ENCODE measurements around the gene KSR1. TPM values are rescaled to one million over a fixed set of nuclear protein-coding genes. Genes with fewer than 3 reads are reported as not detected.
"Not testable (repeated sequence)": the region's sequence is repeated elsewhere in the genome, so short reads cannot be mapped to it uniquely, and the experiment has no call there.

KSR1 gene
- total RNA-seq, 1 donor from 2014 or later = 25.6 TPM

DNA sequence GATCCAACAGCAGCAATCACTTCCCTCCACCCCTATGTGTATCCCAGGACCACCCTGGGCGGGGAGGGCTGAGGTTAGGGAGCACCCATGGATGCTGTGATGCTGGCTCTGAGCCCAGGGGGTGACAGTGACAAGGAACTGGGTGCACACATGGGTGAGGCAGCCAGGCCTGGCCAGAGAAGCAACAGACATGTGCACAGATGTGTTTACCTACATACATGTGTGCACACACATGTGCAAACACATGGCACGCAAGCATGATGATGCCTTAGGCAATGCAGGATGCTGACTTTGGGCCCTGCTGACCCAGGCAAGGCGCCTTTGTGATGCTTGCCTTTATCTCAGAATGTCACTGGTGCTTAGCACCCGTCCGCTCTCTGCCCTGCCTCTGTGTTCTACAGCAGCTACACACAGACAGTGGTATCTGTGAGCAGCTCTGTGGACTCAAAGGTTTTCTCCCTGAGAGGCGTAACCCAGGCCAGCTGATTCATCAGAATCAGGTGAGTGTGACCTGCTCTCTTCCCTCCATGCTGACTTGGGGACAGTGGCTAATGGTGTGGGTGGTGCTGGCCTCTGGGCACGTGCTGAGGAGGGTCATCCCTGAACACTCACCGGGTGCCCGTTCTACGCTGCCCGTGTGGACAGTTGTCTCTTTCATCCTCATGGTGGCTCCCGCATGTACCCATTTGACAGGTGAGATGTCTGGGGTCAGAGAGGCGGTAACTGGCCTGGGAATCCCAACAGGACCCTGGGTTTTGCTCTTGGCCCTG is 38.5 kb upstream of the KSR1 start:
- H3K9ac ChIP-seq (ENCODE audit: low read depth in 1 of 3, low read length in 3 of 3) = no peak overlapping the region
- no peaks in the 10 kb centered on the region for H3K27me3 ChIP-seq (ENCODE audit: control insufficient read depth in 3 of 3, insufficient read depth in 3 of 3, low read length in 3 of 3)
- no peaks in the 10 kb centered on the region for H3K36me3 ChIP-seq (ENCODE audit: control insufficient read depth in 3 of 3, insufficient read depth in 3 of 3, low read length in 3 of 3)
- no peaks in the 10 kb centered on the region for H3K4me1 ChIP-seq (ENCODE audit: control insufficient read depth in 3 of 3, insufficient read depth in 3 of 3, low read length in 3 of 3)
- H3K4me3 ChIP-seq (ENCODE audit: low read length in 3 of 3) = no peak overlapping the region
- H3K9me3 ChIP-seq (ENCODE audit: control insufficient read depth in 3 of 3, low read length in 3 of 3) = no peaks in the 10 kb centered on the region
- no peak overlapping the region for H3K27ac ChIP-seq (ENCODE audit: low read depth, low read length)

DNA sequence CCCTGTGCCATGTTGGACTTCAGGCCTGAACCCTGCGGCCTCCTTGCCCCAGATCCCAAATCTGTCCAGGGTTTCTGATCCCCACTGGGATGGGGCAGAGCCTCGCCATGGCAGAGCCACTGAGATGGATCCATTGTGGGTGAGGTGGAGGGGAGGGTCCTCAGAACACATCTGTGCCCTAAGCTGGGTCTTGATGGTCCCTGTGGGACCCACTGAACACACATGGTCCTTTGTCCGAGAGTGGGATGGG is 38.0 kb upstream of the KSR1 start:
- no peaks in the 10 kb centered on the region for H3K9me3 ChIP-seq (ENCODE audit: control insufficient read depth in 3 of 3, low read length in 3 of 3)
- H3K4me3 ChIP-seq (ENCODE audit: low read length in 3 of 3) = no peak overlapping the region
- no peak overlapping the region for H3K9ac ChIP-seq (ENCODE audit: low read depth in 1 of 3, low read length in 3 of 3)

DNA sequence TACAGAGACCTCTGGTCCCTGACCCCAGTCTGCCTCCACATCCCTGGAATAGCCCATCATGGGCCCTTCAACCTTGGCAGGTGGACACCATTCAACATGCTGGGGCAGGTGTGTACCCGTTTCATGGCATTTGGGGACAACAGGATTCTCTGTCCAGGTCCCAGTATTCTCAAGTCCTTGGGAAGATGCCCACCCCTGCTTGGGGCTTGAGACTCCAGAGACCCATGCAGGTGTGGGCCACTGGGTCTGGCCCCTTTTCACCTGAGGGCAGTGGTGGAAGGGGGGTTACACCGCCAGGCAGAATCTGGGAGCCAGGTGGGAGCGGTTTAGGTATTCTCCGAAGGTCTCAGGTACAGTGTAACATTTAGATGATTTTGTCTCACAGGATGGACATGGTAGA is 37.1 kb upstream of the KSR1 start:
- Histone ChIP-seq H3K27ac (ENCODE audit: low read depth, low read length) (no peak overlapping the region), H3K4me3 (ENCODE audit: low read length in 3 of 3) (no peak overlapping the region), H3K27me3 (ENCODE audit: control insufficient read depth in 3 of 3, insufficient read depth in 3 of 3, low read length in 3 of 3) (no peaks in the 10 kb centered on the region), H3K36me3 (ENCODE audit: control insufficient read depth in 3 of 3, insufficient read depth in 3 of 3, low read length in 3 of 3) (no peaks in the 10 kb centered on the region), H3K9ac (ENCODE audit: low read depth in 1 of 3, low read length in 3 of 3) (no peak overlapping the region), H3K9me3 (ENCODE audit: control insufficient read depth in 3 of 3, low read length in 3 of 3) (no peaks in the 10 kb centered on the region), H3K4me1 (ENCODE audit: control insufficient read depth in 3 of 3, insufficient read depth in 3 of 3, low read length in 3 of 3) (no peaks in the 10 kb centered on the region)

More for the DNA sequence above, 38.0 kb upstream of the KSR1 start:
- no peaks in the 10 kb centered on the region for H3K36me3 ChIP-seq (ENCODE audit: control insufficient read depth in 3 of 3, insufficient read depth in 3 of 3, low read length in 3 of 3)
- no peaks in the 10 kb centered on the region for H3K4me1 ChIP-seq (ENCODE audit: control insufficient read depth in 3 of 3, insufficient read depth in 3 of 3, low read length in 3 of 3)
- no peak overlapping the region for H3K27ac ChIP-seq (ENCODE audit: low read depth, low read length)
- no peaks in the 10 kb centered on the region for H3K27me3 ChIP-seq (ENCODE audit: control insufficient read depth in 3 of 3, insufficient read depth in 3 of 3, low read length in 3 of 3)

DNA sequence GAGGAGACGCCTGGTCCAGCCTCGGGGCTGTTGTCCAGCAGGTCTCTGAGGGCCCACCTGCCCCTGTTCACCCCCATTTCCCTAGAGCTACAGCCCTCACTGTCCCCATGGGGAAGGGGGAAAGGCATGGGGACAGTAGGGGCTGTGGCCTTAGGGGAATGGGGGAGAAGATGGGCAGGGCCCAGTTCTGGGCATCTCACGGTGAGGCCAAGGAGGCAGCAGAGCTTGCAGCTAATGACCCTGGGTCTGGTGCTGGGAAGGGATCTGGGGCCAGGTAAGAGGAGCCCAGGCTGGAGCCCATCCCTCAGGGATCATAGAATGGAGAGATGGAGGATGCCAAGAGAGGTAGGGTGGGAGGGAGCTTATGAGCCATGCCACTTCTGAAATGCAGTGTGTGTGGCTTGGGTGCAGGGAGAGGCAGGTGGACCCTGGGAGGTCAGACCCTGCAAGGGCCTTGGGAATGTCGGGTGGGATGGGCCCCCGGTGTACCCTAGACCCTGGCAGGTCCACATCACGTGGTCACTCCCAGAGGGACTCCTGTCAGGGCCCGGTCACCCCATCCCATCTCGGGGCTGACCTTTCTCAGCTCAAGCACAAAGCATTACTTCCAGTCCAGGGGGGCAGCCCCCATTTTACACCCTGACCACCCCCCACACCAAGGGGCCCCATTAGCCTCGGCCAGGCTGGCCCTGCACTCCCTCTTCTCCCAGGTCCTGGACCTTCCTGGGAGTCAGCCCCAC is 35.9 kb upstream of the KSR1 start:
- H3K4me1 ChIP-seq (ENCODE audit: control insufficient read depth in 3 of 3, insufficient read depth in 3 of 3, low read length in 3 of 3) = no peaks in the 10 kb centered on the region

DNA sequence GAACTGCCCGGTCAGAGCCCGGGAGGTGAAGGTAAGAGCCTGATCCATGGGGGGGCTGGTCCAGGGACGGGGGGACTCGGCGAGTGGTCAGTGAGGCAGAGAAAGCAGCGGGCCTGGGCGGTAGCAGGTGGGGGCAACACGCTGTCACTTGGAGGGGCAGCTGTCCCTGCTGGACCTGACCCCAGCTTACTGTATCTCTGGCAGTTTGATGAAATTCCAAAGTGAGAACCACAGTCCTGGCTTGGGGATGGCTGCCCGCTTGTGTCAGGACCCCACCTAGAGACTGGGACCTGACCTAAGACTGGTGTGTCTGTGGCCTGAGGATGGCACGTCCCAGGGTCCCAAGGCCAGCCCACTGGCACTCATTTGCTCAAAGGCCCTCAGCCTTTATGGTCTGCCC is 35.1 kb upstream of the KSR1 start:
- no peaks in the 10 kb centered on the region for H3K27me3 ChIP-seq (ENCODE audit: control insufficient read depth in 3 of 3, insufficient read depth in 3 of 3, low read length in 3 of 3)
- no peak overlapping the region for H3K27ac ChIP-seq (ENCODE audit: low read depth, low read length)
- H3K36me3 ChIP-seq (ENCODE audit: control insufficient read depth in 3 of 3, insufficient read depth in 3 of 3, low read length in 3 of 3) = no peaks in the 10 kb centered on the region
- no peak overlapping the region for H3K4me3 ChIP-seq (ENCODE audit: low read length in 3 of 3)
- no peaks in the 10 kb centered on the region for H3K9me3 ChIP-seq (ENCODE audit: control insufficient read depth in 3 of 3, low read length in 3 of 3)
- no peaks in the 10 kb centered on the region for H3K4me1 ChIP-seq (ENCODE audit: control insufficient read depth in 3 of 3, insufficient read depth in 3 of 3, low read length in 3 of 3)
- no peak overlapping the region for H3K9ac ChIP-seq (ENCODE audit: low read depth in 1 of 3, low read length in 3 of 3)

More for the DNA sequence above, 35.9 kb upstream of the KSR1 start:
- no peak overlapping the region for H3K27ac ChIP-seq (ENCODE audit: low read depth, low read length)
- H3K36me3 ChIP-seq (ENCODE audit: control insufficient read depth in 3 of 3, insufficient read depth in 3 of 3, low read length in 3 of 3) = no peaks in the 10 kb centered on the region
- no peaks in the 10 kb centered on the region for H3K9me3 ChIP-seq (ENCODE audit: control insufficient read depth in 3 of 3, low read length in 3 of 3)
- no peak overlapping the region for H3K9ac ChIP-seq (ENCODE audit: low read depth in 1 of 3, low read length in 3 of 3)
- H3K27me3 ChIP-seq (ENCODE audit: control insufficient read depth in 3 of 3, insufficient read depth in 3 of 3, low read length in 3 of 3) = no peaks in the 10 kb centered on the region
- no peak overlapping the region for H3K4me3 ChIP-seq (ENCODE audit: low read length in 3 of 3)

DNA sequence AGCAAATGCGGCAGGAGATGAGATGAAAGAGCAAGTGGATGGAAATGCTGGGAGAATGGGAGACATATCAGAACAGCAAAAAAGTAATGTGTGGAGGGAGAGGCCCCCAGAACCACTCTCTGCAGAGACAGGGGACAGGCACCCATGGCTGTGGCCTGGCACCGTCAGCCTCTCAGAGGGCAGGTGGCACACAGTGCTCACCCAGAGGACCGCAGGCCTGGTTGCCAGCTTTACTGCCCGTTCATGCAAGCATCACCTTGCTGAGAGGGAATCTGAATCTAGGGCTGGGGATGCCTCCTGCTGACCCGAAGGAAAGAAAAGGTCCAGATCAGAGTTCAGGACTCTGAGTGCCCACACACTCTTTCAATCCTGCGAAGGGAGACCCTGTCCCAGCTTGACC is 34.6 kb upstream of the KSR1 start:
- not testable (repeated sequence) for H3K36me3 ChIP-seq (ENCODE audit: control insufficient read depth in 3 of 3, insufficient read depth in 3 of 3, low read length in 3 of 3); H3K27ac ChIP-seq (ENCODE audit: low read depth, low read length); H3K27me3 ChIP-seq (ENCODE audit: control insufficient read depth in 3 of 3, insufficient read depth in 3 of 3, low read length in 3 of 3); H3K4me1 ChIP-seq (ENCODE audit: control insufficient read depth in 3 of 3, insufficient read depth in 3 of 3, low read length in 3 of 3); H3K9me3 ChIP-seq (ENCODE audit: control insufficient read depth in 3 of 3, low read length in 3 of 3); H3K9ac ChIP-seq (ENCODE audit: low read depth in 1 of 3, low read length in 3 of 3); H3K4me3 ChIP-seq (ENCODE audit: low read length in 3 of 3)

DNA sequence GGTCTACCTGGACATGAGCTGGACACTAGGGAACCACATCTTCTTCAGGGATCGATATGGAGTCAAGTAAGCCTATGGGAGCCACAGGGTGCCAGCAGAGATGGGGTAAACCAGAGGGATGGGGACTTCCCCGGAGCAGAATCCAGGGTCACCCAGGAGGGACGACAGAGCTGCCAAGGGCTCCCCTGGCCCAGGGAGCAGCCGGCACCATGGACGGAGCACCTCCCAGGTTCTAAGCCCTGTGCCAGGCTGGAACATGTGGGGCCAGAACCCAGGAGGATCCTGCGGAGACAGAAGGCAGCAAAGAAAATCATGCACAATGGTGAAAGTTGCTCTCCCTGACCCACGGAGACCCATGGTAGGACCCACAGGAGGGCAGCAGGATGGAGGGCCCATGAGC is 33.6 kb upstream of the KSR1 start:
- no peaks in the 10 kb centered on the region for H3K36me3 ChIP-seq (ENCODE audit: control insufficient read depth in 3 of 3, insufficient read depth in 3 of 3, low read length in 3 of 3)
- H3K27ac ChIP-seq (ENCODE audit: low read depth, low read length) = no peak overlapping the region
- no peaks in the 10 kb centered on the region for H3K27me3 ChIP-seq (ENCODE audit: control insufficient read depth in 3 of 3, insufficient read depth in 3 of 3, low read length in 3 of 3)
- no peak overlapping the region for H3K4me3 ChIP-seq (ENCODE audit: low read length in 3 of 3)
- H3K9ac ChIP-seq (ENCODE audit: low read depth in 1 of 3, low read length in 3 of 3) = no peak overlapping the region
- H3K9me3 ChIP-seq (ENCODE audit: control insufficient read depth in 3 of 3, low read length in 3 of 3) = no peaks in the 10 kb centered on the region
- H3K4me1 ChIP-seq (ENCODE audit: control insufficient read depth in 3 of 3, insufficient read depth in 3 of 3, low read length in 3 of 3) = no peaks in the 10 kb centered on the region

DNA sequence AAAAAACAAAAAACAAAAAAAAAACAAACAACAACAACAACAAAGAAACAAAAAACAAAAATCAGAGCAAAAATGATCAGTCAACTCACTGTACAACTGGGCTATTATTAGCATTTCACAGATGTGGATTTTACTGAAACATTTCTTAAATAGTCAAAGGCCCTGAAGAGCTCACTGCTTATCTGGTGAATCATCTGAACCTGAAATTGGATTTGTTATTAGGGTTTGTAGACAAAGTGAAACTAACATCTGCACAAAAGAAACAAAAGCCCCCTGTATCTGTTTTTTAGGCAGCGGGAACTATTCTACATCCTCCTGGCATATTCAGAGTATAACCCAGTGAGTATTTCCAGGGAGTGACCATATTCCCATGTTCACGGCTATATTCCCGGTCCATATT is 32.6 kb upstream of the KSR1 start:
- Histone ChIP-seq H3K9me3 (ENCODE audit: control insufficient read depth in 3 of 3, low read length in 3 of 3) (no peaks in the 10 kb centered on the region), H3K4me1 (ENCODE audit: control insufficient read depth in 3 of 3, insufficient read depth in 3 of 3, low read length in 3 of 3) (no peaks in the 10 kb centered on the region), H3K27ac (ENCODE audit: low read depth, low read length) (no peak overlapping the region)

DNA sequence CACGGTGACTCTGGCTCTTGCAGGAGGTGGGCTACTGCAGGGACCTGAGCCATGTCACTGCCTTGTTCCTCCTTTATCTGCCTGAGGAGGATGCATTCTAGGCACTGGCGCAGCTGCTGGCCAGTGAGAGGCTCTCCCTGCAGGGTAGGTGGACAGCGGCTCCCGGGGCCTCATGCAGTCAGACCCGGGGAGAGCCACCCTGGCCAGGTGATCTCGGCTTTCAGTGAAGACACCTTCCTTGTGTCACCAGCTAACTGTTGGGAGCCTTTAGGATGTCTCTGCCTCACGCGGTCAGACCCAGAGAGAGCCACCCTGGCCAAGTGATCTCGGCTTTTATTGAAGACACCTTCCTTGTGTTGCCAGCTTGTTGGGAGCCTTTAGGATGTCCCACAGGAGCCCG is 31.7 kb upstream of the KSR1 start:
- Histone ChIP-seq H3K36me3 (ENCODE audit: control insufficient read depth in 3 of 3, insufficient read depth in 3 of 3, low read length in 3 of 3) (no peaks in the 10 kb centered on the region), H3K4me3 (ENCODE audit: low read length in 3 of 3) (no peak overlapping the region), H3K9ac (ENCODE audit: low read depth in 1 of 3, low read length in 3 of 3) (no peak overlapping the region), H3K27ac (ENCODE audit: low read depth, low read length) (no peak overlapping the region), H3K27me3 (ENCODE audit: control insufficient read depth in 3 of 3, insufficient read depth in 3 of 3, low read length in 3 of 3) (no peaks in the 10 kb centered on the region), H3K4me1 (ENCODE audit: control insufficient read depth in 3 of 3, insufficient read depth in 3 of 3, low read length in 3 of 3) (no peaks in the 10 kb centered on the region), H3K9me3 (ENCODE audit: control insufficient read depth in 3 of 3, low read length in 3 of 3) (no peaks in the 10 kb centered on the region)

More for the DNA sequence above, 32.6 kb upstream of the KSR1 start:
- Histone ChIP-seq H3K4me3 (ENCODE audit: low read length in 3 of 3) (no peak overlapping the region), H3K36me3 (ENCODE audit: control insufficient read depth in 3 of 3, insufficient read depth in 3 of 3, low read length in 3 of 3) (no peaks in the 10 kb centered on the region), H3K9ac (ENCODE audit: low read depth in 1 of 3, low read length in 3 of 3) (no peak overlapping the region), H3K27me3 (ENCODE audit: control insufficient read depth in 3 of 3, insufficient read depth in 3 of 3, low read length in 3 of 3) (no peaks in the 10 kb centered on the region)

DNA sequence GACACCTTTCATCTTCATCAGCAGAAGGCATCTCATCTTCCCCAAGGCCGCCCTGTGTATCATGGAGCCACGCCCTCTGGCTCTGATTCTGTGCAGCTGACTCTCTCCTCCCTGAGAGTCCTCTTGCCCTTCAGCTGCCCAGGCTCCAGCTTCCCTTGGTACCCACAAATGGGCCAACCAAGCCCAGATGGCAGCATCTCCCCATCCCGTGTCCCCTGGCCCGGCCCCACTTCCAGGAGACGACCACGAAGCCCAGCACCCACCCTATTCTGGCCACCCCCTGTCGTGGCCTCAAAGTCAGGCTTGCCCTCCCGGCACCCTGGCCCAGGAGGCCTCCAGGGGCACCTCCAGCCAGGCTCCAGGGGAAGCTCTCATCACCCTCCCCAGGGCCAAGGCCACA is 31.3 kb upstream of the KSR1 start:
- Histone ChIP-seq H3K4me3 (ENCODE audit: low read length in 3 of 3) (no peak overlapping the region), H3K27ac (ENCODE audit: low read depth, low read length) (no peak overlapping the region), H3K4me1 (ENCODE audit: control insufficient read depth in 3 of 3, insufficient read depth in 3 of 3, low read length in 3 of 3) (no peaks in the 10 kb centered on the region), H3K9ac (ENCODE audit: low read depth in 1 of 3, low read length in 3 of 3) (no peak overlapping the region), H3K9me3 (ENCODE audit: control insufficient read depth in 3 of 3, low read length in 3 of 3) (no peaks in the 10 kb centered on the region), H3K36me3 (ENCODE audit: control insufficient read depth in 3 of 3, insufficient read depth in 3 of 3, low read length in 3 of 3) (no peaks in the 10 kb centered on the region), H3K27me3 (ENCODE audit: control insufficient read depth in 3 of 3, insufficient read depth in 3 of 3, low read length in 3 of 3) (no peaks in the 10 kb centered on the region)
